ENCODE data around the gene TDRD3. TPM values are rescaled to one million over a fixed set of nuclear protein-coding genes. Genes with fewer than 3 reads are reported as not detected.

The TDRD3 gene
- total RNA-seq, 1 donor from 2014 or later = 10.7 TPM

DNA sequence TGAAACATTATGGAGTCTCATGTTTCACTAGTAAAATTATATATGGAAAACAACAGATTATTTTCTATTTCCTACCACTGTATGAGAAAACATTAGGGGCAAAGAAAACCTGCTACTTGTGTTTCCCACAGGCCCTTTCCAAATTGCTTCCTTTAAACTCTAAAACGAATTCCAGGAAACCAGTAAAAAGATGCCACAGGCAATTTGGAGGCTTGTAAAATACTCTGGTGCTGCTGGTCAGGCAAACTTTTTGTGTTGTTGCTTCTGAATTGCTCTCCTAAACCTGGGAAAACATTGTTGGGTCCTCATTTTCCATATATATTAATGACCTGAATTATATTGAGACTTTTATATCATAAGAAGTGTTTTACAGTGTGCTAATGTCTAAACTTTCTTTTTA is 141.5 kb downstream of the TDRD3 start:
- H3K9ac ChIP-seq (ENCODE audit: low read length) = no peak overlapping the region
- no peaks in the 10 kb centered on the region for H3K27me3 Mint-ChIP-seq (ENCODE audit: low read depth, unreplicated experiment)
- H3K9me3 ChIP-seq (ENCODE audit: insufficient read depth, low read depth, low read length) = no peaks in the 10 kb centered on the region
- H3K9me3 Mint-ChIP-seq (ENCODE audit: unreplicated experiment) = no peaks in the 10 kb centered on the region
- FAIRE-seq = no peak
- no peaks in the 10 kb centered on the region for H3K36me3 Mint-ChIP-seq (ENCODE audit: low read depth, unreplicated experiment)
- no peak overlapping the region for H3K4me3 Mint-ChIP-seq (ENCODE audit: unreplicated experiment)
- no peaks in the 10 kb centered on the region for H3K27me3 ChIP-seq (ENCODE audit: insufficient read depth, low read length)
- H3K4me3 ChIP-seq (ENCODE audit: insufficient read depth, low read depth, low read length) = no peak overlapping the region
- DNase-seq (ENCODE audit: low read depth) = no peak
- H2AFZ ChIP-seq (ENCODE audit: low read depth, low read length) = no peak overlapping the region
- H3K4me1 ChIP-seq (ENCODE audit: insufficient read depth, low read length) = no peaks in the 10 kb centered on the region
- no peak for TF ChIP-seq EZH2 (IDR thresholded peaks at IDR 0.05; ENCODE audit: insufficient read depth, low read length)
- TF ChIP-seq, protein P1, sequence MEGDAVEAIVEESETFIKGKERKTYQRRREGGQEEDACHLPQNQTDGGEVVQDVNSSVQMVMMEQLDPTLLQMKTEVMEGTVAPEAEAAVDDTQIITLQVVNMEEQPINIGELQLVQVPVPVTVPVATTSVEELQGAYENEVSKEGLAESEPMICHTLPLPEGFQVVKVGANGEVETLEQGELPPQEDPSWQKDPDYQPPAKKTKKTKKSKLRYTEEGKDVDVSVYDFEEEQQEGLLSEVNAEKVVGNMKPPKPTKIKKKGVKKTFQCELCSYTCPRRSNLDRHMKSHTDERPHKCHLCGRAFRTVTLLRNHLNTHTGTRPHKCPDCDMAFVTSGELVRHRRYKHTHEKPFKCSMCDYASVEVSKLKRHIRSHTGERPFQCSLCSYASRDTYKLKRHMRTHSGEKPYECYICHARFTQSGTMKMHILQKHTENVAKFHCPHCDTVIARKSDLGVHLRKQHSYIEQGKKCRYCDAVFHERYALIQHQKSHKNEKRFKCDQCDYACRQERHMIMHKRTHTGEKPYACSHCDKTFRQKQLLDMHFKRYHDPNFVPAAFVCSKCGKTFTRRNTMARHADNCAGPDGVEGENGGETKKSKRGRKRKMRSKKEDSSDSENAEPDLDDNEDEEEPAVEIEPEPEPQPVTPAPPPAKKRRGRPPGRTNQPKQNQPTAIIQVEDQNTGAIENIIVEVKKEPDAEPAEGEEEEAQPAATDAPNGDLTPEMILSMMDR (IDR thresholded peaks at IDR 0.05; ENCODE audit: insufficient read depth, low read depth, low read length) = no peak
- no peak overlapping the region for H3K27ac Mint-ChIP-seq (ENCODE audit: unreplicated experiment)
- no peaks in the 10 kb centered on the region for H4K20me1 ChIP-seq (ENCODE audit: insufficient read depth, low read length)
- no peaks in the 10 kb centered on the region for H3K4me1 Mint-ChIP-seq (ENCODE audit: low read depth, unreplicated experiment)
- no peaks in the 10 kb centered on the region for H3K79me2 ChIP-seq (ENCODE audit: insufficient read depth, low read length)
- H3K36me3 ChIP-seq (ENCODE audit: insufficient read depth, low read length) = no peaks in the 10 kb centered on the region
- H3K4me2 ChIP-seq (ENCODE audit: low read length) = no peak overlapping the region
- no peak overlapping the region for H3K27ac ChIP-seq (ENCODE audit: low read depth, low read length)

DNA sequence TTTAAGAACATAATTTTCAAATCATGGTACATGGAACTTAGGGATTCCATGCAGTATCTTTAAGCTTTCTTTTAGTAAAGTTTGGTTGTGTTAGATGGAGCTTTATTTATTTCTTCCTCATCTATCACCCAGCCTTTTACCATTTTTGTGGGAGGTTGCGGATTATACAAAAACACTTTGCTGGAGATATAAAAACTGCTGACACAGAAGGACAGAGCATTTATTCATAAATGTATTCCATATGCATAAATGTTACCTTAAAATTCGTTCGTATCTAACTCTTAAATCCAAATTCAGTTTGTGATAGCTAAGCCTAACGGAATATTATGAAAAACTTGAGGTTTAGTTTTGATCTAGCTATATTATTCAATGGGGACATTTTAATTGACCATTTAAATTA is 143.3 kb downstream of the TDRD3 start:
- TF ChIP-seq, protein P1 (IDR thresholded peaks at IDR 0.05; ENCODE audit: insufficient read depth, low read depth, low read length) = no peak
- TF ChIP-seq EZH2 (IDR thresholded peaks at IDR 0.05; ENCODE audit: insufficient read depth, low read length) = no peak
- Histone ChIP-seq H3K9me3 (ENCODE audit: insufficient read depth, low read depth, low read length) (no peaks in the 10 kb centered on the region), H3K4me1 (ENCODE audit: insufficient read depth, low read length) (no peaks in the 10 kb centered on the region), H3K79me2 (ENCODE audit: insufficient read depth, low read length) (no peaks in the 10 kb centered on the region), H3K36me3 (ENCODE audit: insufficient read depth, low read length) (no peaks in the 10 kb centered on the region), H3K4me3 (ENCODE audit: insufficient read depth, low read depth, low read length) (no peak overlapping the region), H4K20me1 (ENCODE audit: insufficient read depth, low read length) (no peaks in the 10 kb centered on the region), H2AFZ (ENCODE audit: low read depth, low read length) (no peak overlapping the region), H3K9ac (ENCODE audit: low read length) (no peak overlapping the region), H3K27me3 (ENCODE audit: insufficient read depth, low read length) (no peaks in the 10 kb centered on the region), H3K4me2 (ENCODE audit: low read length) (no peak overlapping the region), H3K27ac (ENCODE audit: low read depth, low read length) (no peak overlapping the region)
- Mint-ChIP-seq H3K4me3 (ENCODE audit: unreplicated experiment) (no peak overlapping the region), H3K27me3 (ENCODE audit: low read depth, unreplicated experiment) (no peaks in the 10 kb centered on the region), H3K9me3 (ENCODE audit: unreplicated experiment) (no peaks in the 10 kb centered on the region), H3K4me1 (ENCODE audit: low read depth, unreplicated experiment) (no peaks in the 10 kb centered on the region), H3K36me3 (ENCODE audit: low read depth, unreplicated experiment) (no peaks in the 10 kb centered on the region), H3K27ac (ENCODE audit: unreplicated experiment) (no peak overlapping the region)
- FAIRE-seq (no peak), DNase-seq (ENCODE audit: low read depth) (no peak)

DNA sequence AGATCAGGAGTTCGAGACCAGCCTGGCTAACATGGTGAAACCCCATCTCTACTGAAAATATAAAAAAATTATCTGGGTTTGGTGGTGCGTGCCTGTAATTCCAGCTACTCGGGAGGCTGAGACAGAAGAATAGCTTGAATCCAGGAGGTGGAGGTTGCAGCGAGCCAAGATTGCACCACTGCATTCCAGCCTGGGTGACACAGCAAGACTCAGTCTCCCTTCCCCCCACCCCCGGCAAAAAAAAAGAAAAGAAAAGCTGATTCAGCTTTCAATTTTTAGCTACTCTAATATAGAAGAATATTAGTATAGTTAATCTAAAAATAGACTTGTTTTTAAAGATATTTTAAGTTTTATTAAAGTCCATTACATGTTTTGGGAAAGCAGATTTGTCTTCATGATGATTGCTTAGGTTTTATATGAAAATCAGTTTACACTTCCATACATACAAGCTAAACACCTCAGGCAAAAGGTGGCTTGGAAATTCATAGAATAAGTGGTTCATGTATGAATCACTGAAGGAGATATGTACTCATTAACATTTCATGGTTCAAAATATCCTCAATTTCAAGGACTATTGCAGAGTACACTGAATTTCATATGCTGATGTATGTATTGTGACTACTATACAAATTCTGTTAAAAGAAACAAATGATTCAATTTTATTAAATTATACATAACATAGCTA is 165.2 kb downstream of the TDRD3 start:
- no peaks in the 10 kb centered on the region for H3K27me3 Mint-ChIP-seq (ENCODE audit: low read depth, unreplicated experiment)
- DNase-seq (ENCODE audit: low read depth) (no peak), FAIRE-seq (no peak)
- no peak overlapping the region for H3K27ac Mint-ChIP-seq (ENCODE audit: unreplicated experiment)
- TF ChIP-seq EZH2 (IDR thresholded peaks at IDR 0.05; ENCODE audit: insufficient read depth, low read length) = no peak
- TF ChIP-seq, protein P1 (IDR thresholded peaks at IDR 0.05; ENCODE audit: insufficient read depth, low read depth, low read length) = no peak
- Histone ChIP-seq H3K9ac (ENCODE audit: low read length) (no peak overlapping the region), H3K4me3 (ENCODE audit: insufficient read depth, low read depth, low read length) (no peak overlapping the region), H3K79me2 (ENCODE audit: insufficient read depth, low read length) (no peaks in the 10 kb centered on the region), H3K27ac (ENCODE audit: low read depth, low read length) (no peak overlapping the region), H3K27me3 (ENCODE audit: insufficient read depth, low read length) (no peaks in the 10 kb centered on the region), H3K36me3 (ENCODE audit: insufficient read depth, low read length) (no peaks in the 10 kb centered on the region), H2AFZ (ENCODE audit: low read depth, low read length) (no peak overlapping the region), H3K4me1 (ENCODE audit: insufficient read depth, low read length) (no peaks in the 10 kb centered on the region), H3K9me3 (ENCODE audit: insufficient read depth, low read depth, low read length) (no peaks in the 10 kb centered on the region), H4K20me1 (ENCODE audit: insufficient read depth, low read length) (no peaks in the 10 kb centered on the region), H3K4me2 (ENCODE audit: low read length) (no peak overlapping the region)
- H3K9me3 Mint-ChIP-seq (ENCODE audit: unreplicated experiment) = no peaks in the 10 kb centered on the region
- H3K4me1 Mint-ChIP-seq (ENCODE audit: low read depth, unreplicated experiment) = no peaks in the 10 kb centered on the region
- H3K4me3 Mint-ChIP-seq (ENCODE audit: unreplicated experiment) = no peak overlapping the region
- no peaks in the 10 kb centered on the region for H3K36me3 Mint-ChIP-seq (ENCODE audit: low read depth, unreplicated experiment)
